Suprapubic skin (tissue), 4 donors: ENCODE results near the gene IGF2BP2.

Experiments used
- POLR2A ChIP-seq, 2 donors: fragments of 450-650 bp; IDR thresholded peaks; one replicate each; pipeline ENCODE4 v1.6.1; 2017; ENCODE audit warnings: antibody characterized with exemption in 2 of 2, mild to moderate bottlenecking in 2 of 2, moderate library complexity in 2 of 2
- POLR2AphosphoS5 ChIP-seq, 3 donors: sonication (generic); formaldehyde crosslinking; IDR thresholded peaks; one replicate each; pipeline ENCODE4 v1.6.1; 2017; ENCODE audit warnings: antibody characterized with exemption in 3 of 3
- TF ChIP-seq, protein P1 (sequence below), 2 donors: fragments of 200-600 bp in 1 of 2; fragments of 450-650 bp in 1 of 2; sonication (generic) in 1 of 2; IDR thresholded peaks; one replicate each; pipeline ENCODE4 v1.5.1; 2016 to 2019; ENCODE audit warnings: antibody characterized with exemption in 2 of 2, mild to moderate bottlenecking in 1 of 2, moderate library complexity in 1 of 2

DNA sequence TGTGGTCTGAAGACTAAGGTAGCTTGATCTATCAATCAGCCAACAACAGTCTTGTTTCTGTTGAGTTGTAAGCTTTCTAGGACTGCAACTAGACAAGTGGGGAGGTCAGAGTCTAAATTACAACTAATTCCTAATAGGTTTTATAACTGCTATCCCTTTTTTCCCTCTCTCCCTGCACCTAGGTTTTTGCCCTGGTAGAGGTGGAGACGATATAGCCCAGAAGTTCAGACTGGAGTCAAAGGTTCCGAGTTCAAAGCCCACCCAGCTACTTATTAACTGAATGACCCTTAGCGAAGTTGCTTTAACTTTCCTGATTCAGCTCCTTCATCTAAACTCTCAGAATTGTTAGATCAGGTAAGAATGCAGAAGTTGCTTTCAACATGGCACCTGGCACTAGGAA, 100.6 kb downstream of the IGF2BP2 start:
- TF ChIP-seq POLR2A (IDR thresholded peaks at IDR 0.05) (no peak), POLR2AphosphoS5 (IDR thresholded peaks at IDR 0.05) (no peak)
- TF ChIP-seq, protein P1, sequence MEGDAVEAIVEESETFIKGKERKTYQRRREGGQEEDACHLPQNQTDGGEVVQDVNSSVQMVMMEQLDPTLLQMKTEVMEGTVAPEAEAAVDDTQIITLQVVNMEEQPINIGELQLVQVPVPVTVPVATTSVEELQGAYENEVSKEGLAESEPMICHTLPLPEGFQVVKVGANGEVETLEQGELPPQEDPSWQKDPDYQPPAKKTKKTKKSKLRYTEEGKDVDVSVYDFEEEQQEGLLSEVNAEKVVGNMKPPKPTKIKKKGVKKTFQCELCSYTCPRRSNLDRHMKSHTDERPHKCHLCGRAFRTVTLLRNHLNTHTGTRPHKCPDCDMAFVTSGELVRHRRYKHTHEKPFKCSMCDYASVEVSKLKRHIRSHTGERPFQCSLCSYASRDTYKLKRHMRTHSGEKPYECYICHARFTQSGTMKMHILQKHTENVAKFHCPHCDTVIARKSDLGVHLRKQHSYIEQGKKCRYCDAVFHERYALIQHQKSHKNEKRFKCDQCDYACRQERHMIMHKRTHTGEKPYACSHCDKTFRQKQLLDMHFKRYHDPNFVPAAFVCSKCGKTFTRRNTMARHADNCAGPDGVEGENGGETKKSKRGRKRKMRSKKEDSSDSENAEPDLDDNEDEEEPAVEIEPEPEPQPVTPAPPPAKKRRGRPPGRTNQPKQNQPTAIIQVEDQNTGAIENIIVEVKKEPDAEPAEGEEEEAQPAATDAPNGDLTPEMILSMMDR (IDR thresholded peaks at IDR 0.05) = no peak
